Stimulated activated naive CD8-positive, alpha-beta T cell treated with anti-CD3 and anti-CD28 coated beads, Interleukin-15, Interleukin-2, amounts not matched to agents 100 U/mL and 50 U/mL, for 24 hours (primary cell): ENCODE data around the gene RPS28.
"Not testable (repeated sequence)": the region's sequence is repeated elsewhere in the genome, so short reads cannot be mapped to it uniquely, and the experiment has no call there.

Experiments used
- ATAC-seq: fragments of 150-1000 bp; cut with Tn5 transposase; one replicate; pipeline ENCODE4 v1.10.0; 2021
- DNase-seq: peaks from one replicate; pipeline ENCODE4 v3.0.0; 2021

Gene RPS28

GRCh38 chr19:8321067-8321985, at the start of gene RPS28, which contains the start of gene NDUFA7:
TSS of gene RPS28 (plus strand) at chr19:8321496. CDS start at chr19:8321531, 35 bp downstream.
TSS of gene NDUFA7 (minus strand) at chr19:8321375. CDS start at chr19:8321358, 17 bp downstream.
- peak; percentile 96 for DNase-seq
- peak; percentile 91 for ATAC-seq

- not testable (repeated sequence) for DNase-seq, ATAC-seq
Measured at GRCh38 chr19:8276508-8276907, 44.8 kb upstream of the RPS28 start.

- ATAC-seq: peak; percentile 43
- DNase-seq: not testable (repeated sequence)
Measured at GRCh38 chr19:8291337-8291736, 30.0 kb upstream of the RPS28 start.

GRCh38 chr19:8302357-8302691, 19.0 kb upstream of the RPS28 start:
- ATAC-seq (no peak), DNase-seq (no peak)

- no peak for ATAC-seq
- no peak for DNase-seq
Measured at GRCh38 chr19:8302734-8303133, 18.6 kb upstream of the RPS28 start.

GRCh38 chr19:8304841-8305621, 16.3 kb upstream of the RPS28 start:
- DNase-seq (peak; percentile 64), ATAC-seq (no peak)

- ATAC-seq (no peak), DNase-seq (peak; percentile 2)
Measured at GRCh38 chr19:8305798-8306197, 15.5 kb upstream of the RPS28 start.

- ATAC-seq: no peak
- DNase-seq: peak; percentile 5
Measured at GRCh38 chr19:8306235-8307054, 14.9 kb upstream of the RPS28 start.

- ATAC-seq (no peak), DNase-seq (no peak)
Measured at GRCh38 chr19:8307400-8307964, 13.8 kb upstream of the RPS28 start.

- peak; percentile 91 for DNase-seq
- ATAC-seq: peak; percentile 91
Measured at GRCh38 chr19:8307965-8308866, 13.1 kb upstream of the RPS28 start, which contains the start of gene CD320. TSS of gene CD320 (minus strand) at chr19:8308358. CDS start at chr19:8308290, 68 bp downstream.

GRCh38 chr19:8308891-8309291, 12.4 kb upstream of the RPS28 start:
- peak; percentile 2 for DNase-seq
- no peak for ATAC-seq

- ATAC-seq (no peak), DNase-seq (no peak)
Measured at GRCh38 chr19:8310342-8311055, 10.8 kb upstream of the RPS28 start.

GRCh38 chr19:8311461-8312260, 9.6 kb upstream of the RPS28 start:
- DNase-seq: no peak
- no peak for ATAC-seq

GRCh38 chr19:8314981-8315640, 6.2 kb upstream of the RPS28 start:
- ATAC-seq, DNase-seq: not testable (repeated sequence)

GRCh38 chr19:8316351-8317125, 4.8 kb upstream of the RPS28 start:
- DNase-seq (no peak), ATAC-seq (no peak)

- DNase-seq, ATAC-seq: not testable (repeated sequence)
Measured at GRCh38 chr19:8318835-8319234, 2.5 kb upstream of the RPS28 start.

GRCh38 chr19:8319807-8320520, 1.3 kb upstream of the RPS28 start:
- ATAC-seq: no peak

More at GRCh38 chr19:8319807-8320520, 1.3 kb upstream of the RPS28 start:
- no peak for DNase-seq
